Measurements from ENCODE around the gene OR10H1.
A peak's percentile ranks its signal among the peaks of the same experiment; 100 is the strongest.
"Not testable (repeated sequence)": the region's sequence is repeated elsewhere in the genome, so short reads cannot be mapped to it uniquely, and the experiment has no call there.

OR10H1 gene, protein sequence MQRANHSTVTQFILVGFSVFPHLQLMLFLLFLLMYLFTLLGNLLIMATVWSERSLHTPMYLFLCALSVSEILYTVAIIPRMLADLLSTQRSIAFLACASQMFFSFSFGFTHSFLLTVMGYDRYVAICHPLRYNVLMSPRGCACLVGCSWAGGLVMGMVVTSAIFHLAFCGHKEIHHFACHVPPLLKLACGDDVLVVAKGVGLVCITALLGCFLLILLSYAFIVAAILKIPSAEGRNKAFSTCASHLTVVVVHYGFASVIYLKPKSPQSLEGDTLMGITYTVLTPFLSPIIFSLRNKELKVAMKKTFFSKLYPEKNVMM

DNA sequence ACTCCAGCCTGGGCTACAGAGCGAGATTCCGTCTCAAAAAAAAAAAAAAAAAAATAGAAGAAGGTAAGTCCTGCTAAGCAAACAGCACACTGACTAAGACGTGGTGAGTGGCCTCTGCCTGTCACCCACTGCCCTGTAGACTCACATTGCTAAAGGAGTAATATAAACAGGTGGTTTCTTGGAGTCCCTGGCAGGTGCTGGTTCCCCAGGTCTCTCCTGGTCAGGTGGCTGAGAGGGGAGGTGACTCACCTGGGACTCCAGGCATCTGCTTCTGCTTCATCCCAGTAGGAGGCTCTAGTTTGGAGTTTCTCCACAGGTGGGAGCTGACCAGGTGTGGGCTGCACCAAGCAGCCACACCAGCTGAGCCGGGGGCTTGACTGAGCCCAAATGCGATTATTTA is at the start of gene OR10H1:
TSS of gene OR10H1 (minus strand) at position 359 of the 400 bp plus-strand sequence. CDS start 7,627 bp downstream, outside the sequence.
- no peak for DNase-seq

- no peak for DNase-seq
These were observed 49.4 kb upstream of the OR10H1 start for GRCh38 chr19:15864824-15865223.

DNA sequence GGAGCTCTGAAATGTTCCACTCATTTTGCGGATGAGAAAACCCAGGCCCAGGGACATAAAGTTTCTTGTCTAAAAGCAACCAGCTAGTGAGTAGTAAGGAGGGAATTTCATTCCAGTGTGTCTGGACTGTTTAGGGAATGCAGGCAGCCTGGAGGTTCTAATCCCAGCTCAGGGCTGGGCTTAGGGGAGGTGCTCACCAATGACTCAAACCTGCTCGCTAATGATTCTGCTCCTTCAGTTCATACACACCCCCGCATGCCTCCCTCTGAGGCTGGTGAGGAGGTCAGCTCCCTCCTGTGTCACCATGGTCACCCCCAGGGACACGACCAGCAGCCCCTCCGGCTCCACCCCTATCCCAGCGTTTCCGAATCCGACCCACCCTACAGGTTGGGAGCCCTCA is 47.8 kb upstream of the OR10H1 start:
- no peak for DNase-seq

GRCh38 chr19:15862444-15862843 is 47.0 kb upstream of the OR10H1 start:
- DNase-seq = no peak

DNA sequence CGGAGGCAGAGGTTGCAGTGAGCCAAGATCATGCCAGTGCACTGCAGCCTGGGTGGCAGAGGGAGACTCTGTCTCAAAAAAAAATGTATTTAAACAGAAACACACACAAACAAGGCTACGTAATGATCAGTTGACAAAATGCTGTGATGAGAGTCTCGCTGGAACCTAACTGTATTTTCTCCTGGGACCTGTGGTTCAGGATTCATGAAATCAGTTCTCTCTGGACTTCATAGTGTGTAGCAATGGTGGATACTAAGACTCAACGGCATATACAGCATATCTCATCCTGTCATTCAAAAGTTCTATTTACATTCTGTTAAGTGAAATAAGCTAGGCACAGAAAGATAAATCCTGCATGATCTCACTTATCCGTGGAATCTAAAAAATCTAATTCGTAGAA is 45.1 kb upstream of the OR10H1 start:
- no peak for DNase-seq

- DNase-seq = no peak
These were observed 43.7 kb upstream of the OR10H1 start for GRCh38 chr19:15859187-15859586.

GRCh38 chr19:15850385-15850784 is 34.9 kb upstream of the OR10H1 start:
- DNase-seq = no peak

DNA sequence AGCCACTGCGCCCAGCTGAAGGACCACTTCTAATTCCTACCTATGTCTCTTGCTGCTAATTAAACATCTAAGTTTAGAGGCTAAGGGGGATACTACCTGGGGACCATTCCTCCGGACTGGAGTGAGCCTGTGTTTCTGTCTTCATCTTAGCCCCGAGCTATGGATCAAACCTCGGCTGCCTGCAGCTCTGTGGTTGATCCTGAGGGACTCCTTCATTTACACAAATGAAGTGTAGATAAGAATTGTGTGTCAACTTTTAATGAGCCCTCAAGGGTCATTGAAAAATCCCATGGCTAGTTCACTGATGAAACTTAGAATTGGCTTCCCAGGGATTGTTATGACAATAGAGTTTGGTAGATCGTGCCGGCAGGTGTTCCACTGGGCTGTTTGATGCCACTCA is 31.5 kb upstream of the OR10H1 start:
- no peak for DNase-seq

DNA sequence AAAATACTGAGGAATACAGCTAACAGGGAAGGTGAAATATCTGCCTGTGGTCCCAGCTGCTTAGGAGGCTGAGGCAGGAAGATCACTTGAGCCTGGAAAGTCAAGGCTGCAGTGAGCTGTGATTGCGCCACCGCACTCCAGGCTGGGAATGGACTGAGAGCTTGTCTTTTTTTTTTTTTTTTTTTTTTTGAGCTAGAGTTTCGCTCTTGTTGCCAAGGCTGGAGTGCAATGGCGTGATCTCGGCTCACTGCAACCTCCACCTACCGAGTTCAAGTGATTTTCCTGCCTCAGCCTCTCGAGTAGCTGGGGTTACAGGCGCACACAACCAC is 28.4 kb upstream of the OR10H1 start:
- not testable (repeated sequence) for DNase-seq

DNA sequence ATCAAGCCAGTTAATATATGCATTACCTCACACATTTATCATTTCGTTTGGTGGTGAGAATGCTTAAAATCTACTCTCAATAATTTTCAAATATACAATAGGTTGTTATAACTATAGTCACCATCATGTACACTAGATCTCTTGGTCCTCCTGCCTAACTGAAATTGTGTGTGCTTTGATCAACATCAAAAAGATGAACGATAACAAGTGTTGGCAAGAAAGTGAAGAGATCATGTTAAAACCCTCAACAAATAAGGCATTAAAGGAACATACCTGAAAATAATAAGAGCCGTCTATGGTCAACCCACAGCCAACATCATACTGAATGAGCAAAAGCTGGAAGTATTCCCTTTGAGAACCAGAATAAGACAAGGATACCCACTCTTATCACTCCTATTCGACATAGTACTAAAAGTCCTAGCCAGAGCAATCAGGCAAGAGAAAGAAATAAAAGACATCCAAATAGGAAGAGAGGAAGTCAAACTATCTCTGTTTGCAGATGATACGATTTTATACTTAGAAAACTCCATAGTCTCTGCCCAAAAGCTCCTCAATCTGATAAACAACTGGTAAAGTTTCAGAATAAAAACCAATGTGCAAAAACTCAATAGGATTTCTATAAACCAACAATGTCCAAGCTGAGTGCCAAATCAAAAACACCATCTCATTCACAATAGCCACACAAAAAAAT is 27.9 kb upstream of the OR10H1 start:
- DNase-seq = no peak

DNA sequence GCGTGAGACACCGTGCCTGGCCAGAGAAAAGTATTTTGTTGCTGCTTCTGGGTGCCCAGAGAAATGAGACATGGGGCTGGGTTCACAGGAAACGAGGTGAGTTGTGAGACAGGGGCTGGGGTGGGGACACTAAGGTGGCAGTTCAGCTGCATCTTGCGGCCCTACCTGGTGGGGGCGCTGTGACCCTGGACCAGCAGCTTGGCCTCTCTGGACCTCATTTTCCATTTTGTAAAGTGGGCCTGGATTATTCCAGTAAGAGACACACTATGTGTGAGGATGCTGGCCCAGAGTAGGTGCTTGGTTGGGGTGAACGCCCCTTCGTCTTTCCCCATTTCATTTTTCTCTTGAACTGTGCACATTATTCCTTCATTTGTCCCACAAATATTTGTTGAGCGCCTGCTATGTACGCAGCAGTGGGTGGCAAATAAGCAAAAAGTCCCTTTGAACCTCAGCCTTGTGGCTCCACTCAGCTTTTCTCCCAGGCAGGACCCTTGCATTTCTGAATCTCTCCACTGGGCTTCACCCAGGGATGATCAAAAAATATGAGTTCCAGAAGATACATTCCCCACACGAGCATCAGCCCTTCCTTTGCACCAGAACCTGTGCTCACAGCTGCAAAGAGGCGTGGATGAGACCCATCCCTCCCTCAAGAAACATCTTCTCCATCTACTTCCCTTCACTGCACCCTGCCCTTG is 26.6 kb upstream of the OR10H1 start:
- no peak for DNase-seq

DNA sequence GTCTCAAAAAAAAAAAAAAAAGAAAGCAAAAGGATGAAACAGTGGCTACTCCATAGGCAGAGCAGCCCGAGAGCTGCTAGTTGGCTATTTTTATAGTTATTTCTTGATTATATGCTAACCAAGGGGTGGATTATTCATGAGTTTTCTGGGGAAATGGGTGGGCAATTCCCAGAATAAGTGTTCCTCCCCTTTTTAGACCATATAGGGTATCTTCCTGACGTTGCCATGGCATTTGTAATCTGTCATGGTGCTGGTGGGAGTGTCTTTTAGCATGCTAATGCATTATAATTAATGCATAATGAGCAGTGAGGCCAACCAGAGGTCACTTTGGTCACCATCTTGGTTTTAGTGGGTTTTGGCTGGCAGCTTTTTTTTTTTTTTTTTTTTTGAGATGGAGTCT is 25.4 kb upstream of the OR10H1 start:
- no peak for DNase-seq

DNA sequence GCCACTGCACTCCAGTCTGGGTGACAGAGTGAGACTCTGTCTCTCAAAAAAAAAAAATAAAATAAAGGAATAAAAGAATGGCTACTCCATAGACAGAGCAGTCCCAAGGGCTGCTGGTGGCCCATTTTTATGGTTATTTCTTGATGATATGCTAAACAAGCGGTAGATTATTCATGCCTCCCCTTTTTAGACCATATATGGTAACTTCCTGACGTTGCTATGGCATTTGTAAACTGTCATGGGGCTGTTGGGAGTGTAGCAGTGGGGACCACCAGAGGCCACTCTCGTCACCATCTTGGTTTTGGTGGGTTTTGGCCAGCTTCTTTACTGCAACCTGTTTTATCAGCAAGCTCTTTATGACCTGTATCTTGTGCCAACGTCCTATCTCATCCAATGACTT is 24.4 kb upstream of the OR10H1 start:
- not testable (repeated sequence) for DNase-seq

GRCh38 chr19:15838351-15838750 is 22.9 kb upstream of the OR10H1 start:
- no peak for DNase-seq

DNA sequence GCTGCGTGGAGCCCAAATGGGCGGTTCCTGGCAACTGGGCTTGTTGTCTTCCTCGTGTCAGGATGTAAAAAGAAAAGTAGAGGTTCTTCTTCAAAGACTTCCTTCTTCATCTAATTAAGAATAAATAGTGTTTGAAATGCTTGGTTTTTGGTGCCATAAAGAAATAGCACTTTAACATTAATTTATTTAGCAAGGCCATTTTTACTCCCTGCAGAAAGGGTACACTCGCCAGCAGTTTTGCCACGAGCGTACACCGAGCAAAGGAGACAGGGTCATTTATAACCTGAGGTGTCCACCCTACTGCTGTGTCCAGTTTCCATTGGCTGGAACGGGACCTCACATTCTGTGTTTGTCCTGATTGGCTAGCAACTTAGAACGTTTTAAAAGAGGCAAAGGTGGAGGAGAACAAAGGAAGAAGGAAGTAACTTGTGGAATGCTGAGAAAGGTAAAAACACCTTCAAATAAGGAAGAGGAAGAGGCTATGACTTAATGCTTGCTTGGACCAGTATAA is 21.8 kb upstream of the OR10H1 start:
- peak in 4 of 58 donors; percentile 18 to 43 (median 36) for DNase-seq

DNA sequence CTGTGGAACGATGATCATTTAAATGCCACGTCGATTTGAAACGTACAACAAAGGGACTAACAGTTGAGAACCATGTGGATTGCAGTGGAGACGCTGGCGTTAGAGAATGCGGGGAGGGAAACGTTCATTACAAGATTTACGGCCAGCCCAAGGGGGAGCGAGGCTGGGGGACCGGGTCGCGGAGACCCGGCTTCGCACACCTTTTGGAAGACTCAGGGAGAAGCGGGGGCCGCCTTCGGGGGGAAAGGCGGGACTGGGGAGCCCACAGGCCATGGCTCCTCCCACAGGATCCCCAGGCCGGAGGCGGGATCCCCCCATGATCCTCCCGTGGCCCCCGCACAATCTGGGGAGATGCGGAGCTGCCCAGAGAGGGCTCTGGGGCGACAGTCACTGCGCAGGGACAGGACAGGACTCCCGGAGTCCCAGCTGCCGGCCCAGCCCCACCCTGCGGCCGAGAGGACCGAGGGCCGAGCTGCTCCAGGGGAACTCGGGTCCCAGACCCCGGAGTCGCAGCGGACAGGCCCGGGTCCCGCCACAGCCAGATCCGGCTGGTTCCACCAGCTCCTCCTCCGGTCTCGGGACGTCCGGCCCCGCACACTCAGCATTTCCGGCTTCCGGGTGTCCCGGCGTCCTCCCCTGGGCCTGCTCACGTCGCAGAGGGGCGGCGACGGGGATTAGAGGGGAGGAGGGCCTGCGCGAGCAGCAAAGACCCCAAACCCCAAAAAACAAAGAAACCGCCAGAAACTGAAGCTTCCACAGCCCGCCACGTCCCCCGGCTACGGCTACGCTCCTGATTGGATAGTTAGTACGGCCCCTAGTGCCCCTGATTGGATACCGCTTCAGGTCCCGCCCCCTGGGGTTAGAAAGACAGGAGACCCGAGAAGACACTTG is 21.1 kb upstream of the OR10H1 start:
- peak; percentile 47 to 97 (median 91) for DNase-seq

- DNase-seq = peak in 1 of 58 donors; percentile 1
These were observed 20.3 kb upstream of the OR10H1 start for GRCh38 chr19:15835565-15836329.

GRCh38 chr19:15834232-15834631 is 18.8 kb upstream of the OR10H1 start:
- DNase-seq = not testable (repeated sequence)

- no peak for DNase-seq
These were observed 16.2 kb upstream of the OR10H1 start for GRCh38 chr19:15831626-15832025.

GRCh38 chr19:15829786-15830185 is 14.3 kb upstream of the OR10H1 start:
- DNase-seq = no peak
